Esophagus muscularis mucosa (tissue), 4 donors: ENCODE results near the gene TM4SF5. TPM values are rescaled to one million over a fixed set of nuclear protein-coding genes. Genes with fewer than 3 reads are reported as not detected.

ENCODE experiments used
- DNase-seq: peaks from one replicate; pipeline ENCODE4 v3.0.0-alpha.2; 2017; ENCODE audit errors: extremely low spot score
- H3K27ac ChIP-seq, 4 donors: fragments of 200-600 bp; sonication (generic); replicated peaks in 1 of 4; 1 replicate in 3 of 4; 2 replicates in 1 of 4; pipeline ENCODE4 v1.5.1; 2016 to 2019; ENCODE audit warnings: mild to moderate bottlenecking in 1 of 4
- H3K27me3 ChIP-seq, 4 donors: fragments of 200-600 bp; sonication (generic); one replicate each; pipeline versions ENCODE4 v1.5.1 to v1.6.0; 2016 to 2019
- H3K36me3 ChIP-seq, 4 donors: fragments of 200-600 bp; sonication (generic); one replicate each; pipeline ENCODE4 v1.5.1; 2016 to 2019
- H3K4me1 ChIP-seq, 4 donors: fragments of 200-600 bp; sonication (generic); one replicate each; pipeline ENCODE4 v1.5.1; 2016 to 2019
- H3K4me3 ChIP-seq, 4 donors: fragments of 200-600 bp; sonication (generic); 1 replicate in 2 of 4; 2 replicates in 2 of 4; pipeline ENCODE4 v1.5.1; 2016 to 2019; ENCODE audit warnings: mild to moderate bottlenecking in 4 of 4, moderate library complexity in 1 of 4
- H3K9me3 ChIP-seq, 4 donors: fragments of 200-600 bp; sonication (generic); 1 replicate in 3 of 4; 2 replicates in 1 of 4; pipeline ENCODE4 v1.5.1; 2016 to 2019
- CTCF ChIP-seq, 3 experiments: fragments of 200-600 bp in 2 of 3; fragments of 450-650 bp in 1 of 3; sonication (generic) in 2 of 3; IDR thresholded peaks; one replicate each; pipeline ENCODE4 v1.5.1; 2017 to 2019; ENCODE audit warnings: antibody characterized with exemption in 3 of 3, mild to moderate bottlenecking in 2 of 3, moderate library complexity in 1 of 3
- EP300 ChIP-seq: sonication (generic); formaldehyde crosslinking; IDR thresholded peaks from one replicate; pipeline ENCODE4 v1.6.1; 2017; ENCODE audit warnings: antibody characterized with exemption
- POLR2A ChIP-seq: fragments of 450-650 bp; IDR thresholded peaks from one replicate; pipeline ENCODE4 v1.6.1; 2017; ENCODE audit warnings: antibody characterized with exemption, moderate library complexity, mild to moderate bottlenecking, low read depth
- POLR2AphosphoS5 ChIP-seq, 2 donors: sonication (generic); formaldehyde crosslinking; IDR thresholded peaks; one replicate each; pipeline ENCODE4 v1.6.1; 2017; ENCODE audit warnings: antibody characterized with exemption in 2 of 2
- WGBS: methylation state at CpG from one replicate; pipeline ENCODE4 v1.1.5; 2018; 5-methylcytosine and 5-hydroxymethylcytosine counted together
- intact Hi-C: fragments of 100-400 bp; cut with DNase I; formaldehyde crosslinking; loops from one replicate; pipeline ENCODE4 v1.15.1; 2023
- total RNA-seq, 4 donors: library from RNA; depleted of rRNA; stranded (reverse); fragments of >200 nt; gene quantifications; one replicate each; pipeline versions ENCODE4 v1.1.0 to v1.2.1, GENCODE V29; 2016

Gene TM4SF5
- total RNA-seq, 4 donors from 2014 or later, result not detected

- TF ChIP-seq EP300, result no peak
- TF ChIP-seq POLR2AphosphoS5 (IDR thresholded peaks at IDR 0.05), result no peak
- no peak for TF ChIP-seq CTCF (IDR thresholded peaks at IDR 0.05)
- TF ChIP-seq POLR2A, result no peak
- intact Hi-C loops, result no loop called here
- no peaks in the 10 kb centered on the region for H3K9me3 ChIP-seq
- DNase-seq, result no peak
- no peaks in the 10 kb centered on the region for H3K36me3 ChIP-seq
- H3K4me3 ChIP-seq, result no peak overlapping the region
- H3K4me1 ChIP-seq, result peaks cover 0 to 13% (median 11%) of the 10 kb centered on the region in 4 donors
- no peak overlapping the region for H3K27ac ChIP-seq
- H3K27me3 ChIP-seq, result peaks cover 0 to 62% (median 16%) of the 10 kb centered on the region in 4 donors
- WGBS, result 11% methylated on average over 26 of the region's 51 CpGs
These were observed 26.4 kb upstream of the TM4SF5 start for GRCh38 chr17:4744999-4745969.

GRCh38 chr17:4747847-4748246 is 23.8 kb upstream of the TM4SF5 start:
- H3K4me1 ChIP-seq, result peaks cover 0 to 13% (median 11%) of the 10 kb centered on the region in 4 donors
- DNase-seq, result no peak
- no peaks in the 10 kb centered on the region for H3K9me3 ChIP-seq
- H3K27ac ChIP-seq, result no peak overlapping the region
- no peak overlapping the region for H3K4me3 ChIP-seq
- 40% methylated on average over 5 of the region's 5 CpGs for WGBS
- TF ChIP-seq POLR2AphosphoS5 (IDR thresholded peaks at IDR 0.05) (peak in 1 of 2 donors; percentile 22), POLR2A (no peak), EP300 (no peak)
- peaks cover 0 to 83% (median 16%) of the 10 kb centered on the region in 4 donors for H3K27me3 ChIP-seq
- H3K36me3 ChIP-seq, result no peaks in the 10 kb centered on the region
- intact Hi-C loops, result no loop called here

GRCh38 chr17:4748686-4749085 is 23.0 kb upstream of the TM4SF5 start:
- intact Hi-C loops, result no loop called here
- Histone ChIP-seq H3K4me1 (peaks cover 0 to 13% (median 11%) of the 10 kb centered on the region in 4 donors), H3K27ac (no peak overlapping the region), H3K36me3 (no peaks in the 10 kb centered on the region), H3K9me3 (no peaks in the 10 kb centered on the region), H3K27me3 (peaks cover 0 to 84% (median 16%) of the 10 kb centered on the region in 4 donors), H3K4me3 (no peak overlapping the region)
- 54% methylated on average over 4 of the region's 4 CpGs for WGBS
- DNase-seq, result no peak
- TF ChIP-seq CTCF (IDR thresholded peaks at IDR 0.05), result no peak

GRCh38 chr17:4750606-4751005 is 21.1 kb upstream of the TM4SF5 start:
- WGBS, result 46% methylated on average over 3 of the region's 3 CpGs
- intact Hi-C loops, result no loop called here
- Histone ChIP-seq H3K27ac (no peak overlapping the region), H3K36me3 (no peaks in the 10 kb centered on the region), H3K4me3 (no peak overlapping the region), H3K9me3 (no peaks in the 10 kb centered on the region), H3K4me1 (peaks cover 0 to 3% (median 2%) of the 10 kb centered on the region in 4 donors), H3K27me3 (peaks cover 0 to 81% (median 5%) of the 10 kb centered on the region in 4 donors)
- DNase-seq, result no peak
- no peak for TF ChIP-seq EP300
- no peak for TF ChIP-seq POLR2AphosphoS5 (IDR thresholded peaks at IDR 0.05)
- no peak for TF ChIP-seq CTCF (IDR thresholded peaks at IDR 0.05)
- TF ChIP-seq POLR2A, result no peak

GRCh38 chr17:4751932-4752331 is 19.8 kb upstream of the TM4SF5 start:
- no peaks in the 10 kb centered on the region for H3K4me1 ChIP-seq
- H3K4me3 ChIP-seq, result no peak overlapping the region
- TF ChIP-seq CTCF (IDR thresholded peaks at IDR 0.05) (no peak), POLR2A (no peak), POLR2AphosphoS5 (IDR thresholded peaks at IDR 0.05) (no peak), EP300 (no peak)
- WGBS, result 64% methylated on average over 5 of the region's 5 CpGs
- H3K9me3 ChIP-seq, result no peaks in the 10 kb centered on the region
- no peak overlapping the region for H3K27ac ChIP-seq
- intact Hi-C loops, result no loop called here
- H3K27me3 ChIP-seq, result peaks cover 0 to 71% (median 3%) of the 10 kb centered on the region in 4 donors
- DNase-seq, result no peak
- H3K36me3 ChIP-seq, result no peaks in the 10 kb centered on the region
